IPS-15b (cell line): ENCODE measurements around the gene STAMBP.

Source experiments
- H3K27me3 ChIP-seq: one replicate; pipeline ENCODE4 v1.6.1; 2013; ENCODE audit warnings: low read length; ENCODE audit not compliant: control insufficient read depth, insufficient read depth
- H3K36me3 ChIP-seq: one replicate; pipeline ENCODE4 v1.6.1; 2013; ENCODE audit warnings: low read length; ENCODE audit not compliant: control insufficient read depth, insufficient read depth
- H3K4me1 ChIP-seq: one replicate; pipeline ENCODE4 v1.6.1; 2013; ENCODE audit warnings: mild to moderate bottlenecking, low read length; ENCODE audit not compliant: control insufficient read depth, insufficient read depth
- H3K4me3 ChIP-seq: one replicate; pipeline ENCODE4 v1.5.1; 2013; ENCODE audit warnings: low read depth, low read length
- H3K9ac ChIP-seq: one replicate; pipeline ENCODE4 v1.6.1; 2013; ENCODE audit warnings: low read depth, mild to moderate bottlenecking, low read length
- H3K9me3 ChIP-seq: one replicate; pipeline ENCODE4 v1.6.1; 2013; ENCODE audit warnings: mild to moderate bottlenecking, low read length; ENCODE audit not compliant: control insufficient read depth, insufficient read depth

Gene STAMBP

DNA sequence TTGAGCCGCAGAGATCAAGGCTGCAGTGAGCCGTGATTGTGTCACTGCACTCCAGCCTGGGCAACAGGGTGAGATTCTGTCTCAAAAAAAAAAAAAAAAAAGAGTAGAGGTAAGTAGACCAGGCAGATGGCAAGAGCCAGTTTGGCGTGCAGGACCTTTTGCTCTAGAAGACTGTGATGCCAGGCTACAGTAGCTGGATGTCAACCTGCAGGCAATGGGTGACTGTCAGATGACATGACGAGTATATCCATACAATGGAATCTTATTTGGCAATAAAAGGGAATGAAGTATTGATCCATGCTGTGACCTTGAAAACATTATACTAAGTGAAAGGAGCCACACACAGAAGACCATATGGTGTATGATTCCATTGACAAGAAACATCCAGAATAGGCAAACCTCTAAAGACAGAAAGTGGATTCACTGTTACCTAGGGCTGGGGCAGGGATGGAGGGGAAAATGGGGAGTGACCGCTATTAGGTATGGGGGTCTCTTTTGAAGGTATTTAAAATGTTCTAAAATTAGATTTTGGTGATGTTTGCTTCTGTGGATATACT, 86.8 kb downstream of the STAMBP start:
- no peak overlapping the region for H3K4me3 ChIP-seq
- H3K9me3 ChIP-seq: no peaks in the 10 kb centered on the region
- no peaks in the 10 kb centered on the region for H3K36me3 ChIP-seq
- no peak overlapping the region for H3K9ac ChIP-seq
- no peaks in the 10 kb centered on the region for H3K4me1 ChIP-seq
- H3K27me3 ChIP-seq: no peaks in the 10 kb centered on the region

DNA sequence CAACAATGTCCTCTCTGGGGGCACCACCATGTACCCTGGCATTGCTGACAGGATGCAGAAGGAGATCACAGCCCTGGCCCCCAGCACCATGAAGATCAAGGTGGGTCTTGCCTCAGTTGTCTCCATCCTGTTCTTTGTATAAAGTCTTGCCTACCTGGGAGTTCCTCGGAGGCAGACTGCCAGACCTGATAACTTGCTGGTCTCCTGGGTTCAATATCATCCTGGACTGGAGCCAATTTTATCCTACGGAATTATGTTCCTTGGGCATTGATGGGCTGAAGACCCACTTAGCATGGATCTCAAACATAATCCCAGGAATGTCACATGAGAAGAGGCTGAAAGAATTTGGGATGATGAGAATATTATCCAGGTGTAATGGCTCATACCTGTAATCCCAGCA, 87.9 kb downstream of the STAMBP start:
- no peak overlapping the region for H3K9ac ChIP-seq
- no peaks in the 10 kb centered on the region for H3K36me3 ChIP-seq
- no peak overlapping the region for H3K4me3 ChIP-seq
- H3K9me3 ChIP-seq: no peaks in the 10 kb centered on the region
- peaks cover 8% of the 10 kb centered on the region for H3K4me1 ChIP-seq
- no peaks in the 10 kb centered on the region for H3K27me3 ChIP-seq

GRCh38 chr2:73917296-73917695, 88.5 kb downstream of the STAMBP start:
- no peaks in the 10 kb centered on the region for H3K27me3 ChIP-seq
- H3K36me3 ChIP-seq: no peaks in the 10 kb centered on the region
- peaks cover 8% of the 10 kb centered on the region for H3K4me1 ChIP-seq
- no peaks in the 10 kb centered on the region for H3K9me3 ChIP-seq
- no peak overlapping the region for H3K9ac ChIP-seq
- no peak overlapping the region for H3K4me3 ChIP-seq

DNA sequence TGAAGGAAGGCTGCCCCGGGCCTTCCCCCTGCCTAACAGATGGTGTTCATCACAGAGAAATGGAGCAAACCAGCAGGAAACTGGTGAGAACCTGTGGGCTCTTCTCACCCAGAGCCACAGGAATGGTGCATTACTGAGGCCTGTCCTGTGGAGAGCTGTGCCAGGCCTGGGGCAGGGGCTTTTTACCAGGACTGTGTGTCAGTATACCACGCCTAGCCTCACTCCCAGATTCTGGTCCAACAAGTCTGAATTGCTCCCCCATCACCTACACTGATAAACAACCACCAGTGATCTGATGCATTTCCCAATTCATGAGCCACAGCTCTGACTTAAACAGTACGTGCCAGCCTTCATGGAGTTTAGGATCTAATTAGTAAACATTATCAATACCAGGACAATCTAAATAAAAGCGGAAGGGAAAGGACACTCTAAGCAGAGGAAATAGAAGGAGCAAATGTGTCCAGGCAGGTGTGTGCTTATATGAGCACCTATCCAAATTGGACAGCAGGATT, 89.0 kb downstream of the STAMBP start:
- H3K36me3 ChIP-seq: no peaks in the 10 kb centered on the region
- H3K9me3 ChIP-seq: no peaks in the 10 kb centered on the region
- peaks cover 8% of the 10 kb centered on the region for H3K4me1 ChIP-seq
- no peak overlapping the region for H3K9ac ChIP-seq
- no peaks in the 10 kb centered on the region for H3K27me3 ChIP-seq
- no peak overlapping the region for H3K4me3 ChIP-seq

DNA sequence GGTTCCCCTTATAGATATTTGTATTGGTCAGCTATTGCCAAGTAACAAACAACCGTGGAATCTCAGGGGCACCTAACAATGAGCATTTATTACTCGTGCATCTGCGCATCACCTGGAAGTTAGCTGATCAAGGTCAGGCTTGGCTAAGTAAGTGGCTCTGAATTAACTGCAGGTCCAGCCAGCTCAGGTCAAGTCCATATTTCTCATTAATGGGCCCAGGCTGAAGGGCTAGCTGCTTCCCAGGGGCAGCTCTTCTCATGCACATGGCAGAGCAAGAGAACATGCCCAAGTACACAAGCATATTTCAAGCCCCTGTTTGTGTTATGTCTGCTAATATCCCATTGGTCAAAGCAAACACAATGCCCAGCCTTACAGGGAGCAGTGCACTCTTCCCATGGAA, 90.1 kb downstream of the STAMBP start:
- H3K27me3 ChIP-seq: no peaks in the 10 kb centered on the region
- H3K9me3 ChIP-seq: no peaks in the 10 kb centered on the region
- peaks cover 8% of the 10 kb centered on the region for H3K4me1 ChIP-seq
- no peak overlapping the region for H3K4me3 ChIP-seq
- no peak overlapping the region for H3K9ac ChIP-seq
- H3K36me3 ChIP-seq: no peaks in the 10 kb centered on the region

DNA sequence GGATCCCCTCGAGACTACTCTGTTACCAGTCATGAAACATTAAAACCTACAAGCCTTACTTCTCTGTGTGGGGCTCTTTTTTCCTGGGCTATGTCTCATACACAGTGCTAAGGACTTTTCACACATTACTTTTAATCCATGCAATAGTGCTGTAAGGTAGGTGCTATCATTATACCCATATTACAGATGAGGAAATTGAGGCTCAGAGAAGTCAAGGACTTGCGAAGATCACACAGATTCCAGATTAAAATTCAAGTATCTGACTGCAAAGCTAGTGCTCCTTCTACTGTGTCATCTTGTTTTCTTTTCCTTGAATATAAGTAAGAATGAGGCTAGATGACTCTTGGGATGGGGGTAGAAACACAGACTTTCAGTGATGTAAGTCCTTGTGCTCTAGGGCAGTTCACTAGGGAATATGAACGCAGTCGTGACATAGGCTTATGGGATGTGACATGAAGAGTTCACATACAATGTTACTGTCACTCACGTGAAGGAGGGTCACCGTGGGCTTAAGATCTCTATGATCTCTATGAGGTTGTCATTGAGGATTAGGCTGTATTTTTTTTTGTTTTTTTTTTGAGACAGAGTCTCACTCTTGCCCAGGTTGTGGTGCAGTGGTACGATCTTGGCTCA, 91.0 kb downstream of the STAMBP start:
- no peaks in the 10 kb centered on the region for H3K9me3 ChIP-seq
- H3K36me3 ChIP-seq: no peaks in the 10 kb centered on the region
- no peaks in the 10 kb centered on the region for H3K27me3 ChIP-seq
- H3K9ac ChIP-seq: no peak overlapping the region
- peaks cover 8% of the 10 kb centered on the region for H3K4me1 ChIP-seq
- H3K4me3 ChIP-seq: no peak overlapping the region

- peaks cover 8% of the 10 kb centered on the region for H3K4me1 ChIP-seq
- H3K9ac ChIP-seq: no peak overlapping the region
- no peak overlapping the region for H3K4me3 ChIP-seq
- H3K27me3 ChIP-seq: no peaks in the 10 kb centered on the region
- no peaks in the 10 kb centered on the region for H3K9me3 ChIP-seq
- no peaks in the 10 kb centered on the region for H3K36me3 ChIP-seq
Observed at GRCh38 chr2:73920577-73921545, 92.1 kb downstream of the STAMBP start.

- no peak overlapping the region for H3K4me3 ChIP-seq
- no peaks in the 10 kb centered on the region for H3K36me3 ChIP-seq
- H3K27me3 ChIP-seq: no peaks in the 10 kb centered on the region
- H3K4me1 ChIP-seq: peaks cover 12% of the 10 kb centered on the region
- H3K9me3 ChIP-seq: no peaks in the 10 kb centered on the region
- no peak overlapping the region for H3K9ac ChIP-seq
Observed at GRCh38 chr2:73921581-73921980, 92.8 kb downstream of the STAMBP start.

DNA sequence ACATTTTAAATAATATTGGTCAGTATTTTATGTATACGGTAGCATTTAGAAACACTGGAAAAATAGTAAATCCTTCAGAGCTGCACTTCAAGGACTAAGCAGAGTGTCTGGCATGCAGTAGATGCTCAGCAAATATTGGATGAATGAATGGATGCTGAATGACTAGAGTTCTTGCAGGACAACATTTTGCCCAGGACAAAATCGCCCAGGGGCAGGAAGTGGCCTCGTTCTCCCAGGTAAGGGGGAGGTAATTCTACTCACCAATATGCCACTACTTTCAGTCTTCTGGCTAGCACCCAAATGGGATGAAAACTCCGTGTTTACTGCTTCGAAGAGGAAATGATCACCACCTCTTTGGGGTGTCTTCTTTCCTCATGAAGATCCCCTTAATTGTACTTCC, 93.9 kb downstream of the STAMBP start:
- Histone ChIP-seq H3K27me3 (no peaks in the 10 kb centered on the region), H3K36me3 (no peaks in the 10 kb centered on the region), H3K9ac (no peak overlapping the region), H3K9me3 (no peaks in the 10 kb centered on the region), H3K4me3 (no peak overlapping the region), H3K4me1 (peaks cover 12% of the 10 kb centered on the region)
